K562 (cell line): ENCODE data around the gene PLCD1. TPM values are rescaled to one million over a fixed set of nuclear protein-coding genes. Genes with fewer than 3 reads are reported as not detected.

ENCODE experiments used
- ATAC-seq: fragments of 200-7000 bp; cut with Tn5 transposase; 3 replicates; pipeline ENCODE4 v1.9.1; 2020; ENCODE audit warnings: moderate library complexity
- BruUV-seq: library from RNA; stranded (reverse); fragments of 400-500 nt; replicated peaks from 2 replicates; lab custom pipeline; 2021; lab: Mats Ljungman, UMichigan
- CTCF ChIA-PET: fragments of 300-600 bp; formaldehyde crosslinking; extraction: SDS; loops from one replicate; lab custom pipeline; 2021; ENCODE audit warnings: low intra/inter-chr PET ratio; lab: Yijun Ruan, JAX
- POLR2A ChIA-PET: fragments of 300-600, 350-650 bp; sonication (Branson Sonifier 250); formaldehyde crosslinking; extraction: SDS; loops from one replicate; lab custom pipeline; 2021; ENCODE audit warnings: antibody characterized with exemption, inconsistent platforms; lab: Yijun Ruan, JAX
- DNase-seq, 4 experiments: peaks; one replicate each; pipeline versions ENCODE4 v3.0.0 to v3.0.0-alpha.2; 2011 to 2018; ENCODE audit warnings: low spot score in 3 of 4, mixed read lengths in 3 of 4; ENCODE audit errors: extremely low read depth in 1 of 4
- FAIRE-seq: peaks from 2 replicates; lab custom pipeline; 2011; peaks lifted over from hg19 to GRCh38; lab: Jason Lieb, UNC
- H2AFZ ChIP-seq: 2 replicates; pipeline ENCODE4 v1.6.0; 2011; ENCODE audit warnings: low read depth, low read length, control low read depth, inconsistent platforms
- H3K27ac ChIP-seq: fragments of 200-600 bp; 3 replicates; pipeline ENCODE4 v1.8.0; 2011; ENCODE audit warnings: low read depth, mild to moderate bottlenecking, control low read depth, inconsistent platforms, low read length, moderate library complexity, mixed read lengths; ENCODE audit errors: extremely low read depth
- H3K27me3 ChIP-seq, 2 experiments: fragments of 300-600 bp in 1 of 2; 2 replicates in 1 of 2; 3 replicates in 1 of 2; pipeline versions ENCODE4 v1.6.0 to v1.8.0; 2011; ENCODE audit warnings: inconsistent platforms in 2 of 2, low read length in 2 of 2, mild to moderate bottlenecking in 1 of 2, mixed read lengths in 1 of 2, moderate library complexity in 1 of 2; ENCODE audit not compliant: control insufficient read depth in 2 of 2, insufficient read depth in 2 of 2
- H3K36me3 ChIP-seq: fragments of 300-600 bp; 3 replicates; pipeline ENCODE4 v1.8.0; 2011; ENCODE audit warnings: mild to moderate bottlenecking, low read length, inconsistent platforms; ENCODE audit not compliant: control insufficient read depth, insufficient read depth
- H3K4me1 ChIP-seq, 2 experiments: fragments of 200-600 bp in 1 of 2; replicated peaks in 1 of 2; 2 replicates in 1 of 2; 3 replicates in 1 of 2; pipeline versions ENCODE4 v1.5.1 to v1.8.0; 2011; ENCODE audit warnings: inconsistent platforms in 2 of 2, low read length in 2 of 2, mild to moderate bottlenecking in 1 of 2, mixed read lengths in 1 of 2, moderate library complexity in 1 of 2; ENCODE audit not compliant: control insufficient read depth in 2 of 2, insufficient read depth in 2 of 2
- H3K4me2 ChIP-seq: 2 replicates; pipeline ENCODE4 v1.6.1; 2011; ENCODE audit warnings: low read length, control low read depth, inconsistent platforms, mixed read lengths; ENCODE audit not compliant: insufficient read depth
- H3K4me3 ChIP-seq: fragments of 200-600 bp; sonication (generic), shearing (Covaris generic); 2 replicates; pipeline ENCODE4 v1.5.1; 2016; ENCODE audit warnings: control low read depth, inconsistent platforms
- H3K79me2 ChIP-seq: fragments of 200-600 bp; 3 replicates; pipeline ENCODE4 v1.8.0; 2011; ENCODE audit warnings: low read length, inconsistent platforms; ENCODE audit not compliant: control insufficient read depth, insufficient read depth
- H3K9ac ChIP-seq, 2 experiments: 2 replicates each; pipeline versions ENCODE4 v1.6.0 to v1.6.1; 2011; ENCODE audit warnings: low read depth in 2 of 2, low read length in 2 of 2, control low read depth in 1 of 2, inconsistent platforms in 1 of 2, mild to moderate bottlenecking in 1 of 2, mixed read lengths in 1 of 2; ENCODE audit not compliant: insufficient read depth in 1 of 2
- H3K9me1 ChIP-seq: one replicate; pipeline ENCODE4 v1.6.0; 2011; ENCODE audit warnings: inconsistent platforms, mild to moderate bottlenecking, low read length, moderate library complexity; ENCODE audit not compliant: control insufficient read depth, insufficient read depth
- H3K9me3 ChIP-seq: replicated peaks from 2 replicates; pipeline ENCODE4 v1.5.1; 2011; ENCODE audit warnings: low read depth, low read length, inconsistent platforms; ENCODE audit not compliant: control insufficient read depth, insufficient read depth
- H4K20me1 ChIP-seq: replicated peaks from 2 replicates; pipeline ENCODE4 v1.6.1; 2011; ENCODE audit warnings: low read length, inconsistent platforms, mixed read lengths; ENCODE audit not compliant: control insufficient read depth, insufficient read depth
- HMG20A ChIP-seq: fragments of 450-650 bp; formaldehyde crosslinking; conservative IDR thresholded peaks from 2 replicates; pipeline ENCODE4 v1.4.0; 2020; ENCODE audit warnings: mild to moderate bottlenecking, mixed read lengths
- HNRNPL ChIP-seq: fragments of 200-400 bp; formaldehyde crosslinking; IDR thresholded peaks from 2 replicates; pipeline ENCODE4 v1.6.1; 2017; ENCODE audit warnings: low read depth, mild to moderate bottlenecking, low read length
- MNT ChIP-seq, 2 experiments: fragments of 450-650 bp; conservative IDR thresholded peaks; 2 replicates each; pipeline ENCODE4 v1.6.1; 2017; ENCODE audit warnings: mild to moderate bottlenecking in 2 of 2, moderate library complexity in 2 of 2
- MYC ChIP-seq, 2 experiments: fragments of 250-450 bp in 1 of 2; sonication (Bioruptor Pico) in 1 of 2; IDR thresholded peaks; 2 replicates each; pipeline versions ENCODE4 v1.5.1 to v1.6.1; 2012 to 2021; ENCODE audit warnings: low read depth in 2 of 2, borderline replicate concordance in 1 of 2, improper control_type of control experiment in 1 of 2, low read length in 1 of 2, mild to moderate bottlenecking in 1 of 2, moderate library complexity in 1 of 2
- NCOA1 ChIP-seq: fragments of 450-650 bp; IDR thresholded peaks from 2 replicates; pipeline ENCODE4 v1.6.1; 2016; ENCODE audit warnings: low read depth
- NCOR1 ChIP-seq: fragments of 450-650 bp; IDR thresholded peaks from 2 replicates; pipeline ENCODE4 v1.6.1; 2016; ENCODE audit warnings: mild to moderate bottlenecking, moderate library complexity
- POLR2H ChIP-seq: IDR thresholded peaks from 2 replicates; pipeline ENCODE4 v1.6.1; 2016; ENCODE audit warnings: missing genetic modification characterization, low read depth, mild to moderate bottlenecking, control low read depth, missing compliant biosample characterization, moderate library complexity
- RBM39 ChIP-seq: fragments of 200-400 bp; formaldehyde crosslinking; optimal IDR thresholded peaks from 2 replicates; pipeline ENCODE3; 2018; ENCODE audit warnings: low read depth, low read length
- RFX5 ChIP-seq: IDR thresholded peaks from 2 replicates; pipeline ENCODE4 v1.6.1; 2011; ENCODE audit warnings: low read depth, mild to moderate bottlenecking, improper control_type of control experiment, low read length
- SIX5 ChIP-seq, 2 experiments: IDR thresholded peaks; 2 replicates each; pipeline ENCODE4 v1.6.1; 2011; ENCODE audit warnings: low read length in 2 of 2, borderline replicate concordance in 1 of 2, low read depth in 1 of 2, mild to moderate bottlenecking in 1 of 2, moderate library complexity in 1 of 2; ENCODE audit not compliant: insufficient read depth in 1 of 2
- ZNF146 ChIP-seq: IDR thresholded peaks from one replicate; pipeline ENCODE4 v1.6.1; 2018; ENCODE audit warnings: missing compliant biosample characterization; ENCODE audit not compliant: unreplicated experiment
- WGBS: fragments of 100-300 bp; shearing (Covaris generic); methylation state at CpG from one replicate; pipeline ENCODE4 v1.1.6; 2016; ENCODE audit warnings: low coverage, mixed read lengths; ENCODE audit not compliant: insufficient coverage; ENCODE audit errors: missing lambda C conversion rate; 5-methylcytosine and 5-hydroxymethylcytosine counted together
- in situ Hi-C: fragments of 300-500 bp; cut with MboI; formaldehyde crosslinking; loops from 4 replicates; pipeline ENCODE4 v1.15.0; 2018; ENCODE audit warnings: inconsistent platforms, mixed read lengths
- intact Hi-C: fragments of 100-400 bp; cut with micrococcal nuclease; formaldehyde crosslinking; loops from 2 replicates; pipeline ENCODE4 v1.14.2; 2022
- polyA plus RNA-seq, 8 experiments: library from polyadenylated mRNA; depleted of rRNA in 4 of 8; stranded (reverse) in 5 of 8; unstranded in 3 of 8; fragments of >200 nt; fragmentation: Nextera tagmentation in 2 of 8; fragmentation: Illumina TruSeq in 1 of 8; extraction: Ambion mirVana in 2 of 8; extraction: Trizol in 1 of 8; gene quantifications; 2 replicates each; pipeline versions ENCODE4 v1.2.1 to v1.2.3, GENCODE V29; 2011 to 2014; ENCODE audit warnings: inconsistent platforms in 1 of 8, missing spikeins in 1 of 8
- total RNA-seq, 7 experiments: library from RNA; depleted of rRNA in 6 of 7; stranded (reverse); fragments of >200 nt in 6 of 7; fragmentation: Illumina TruSeq in 2 of 7; extraction: Trizol in 2 of 7; gene quantifications; 2 replicates each; pipeline versions ENCODE4 v1.2.1 to v1.2.3, GENCODE V29; 2011 to 2021; ENCODE audit warnings: low replicate concordance in 1 of 7
- TF ChIP-seq, protein P1 (sequence below): fragments of 450-650 bp; IDR thresholded peaks from 2 replicates; pipeline ENCODE4 v1.6.1; 2016; ENCODE audit warnings: missing biosample characterization, missing genetic modification characterization
- TF ChIP-seq, protein P2 (sequence below): fragments of 250-450 bp; sonication (Bioruptor Pico); IDR thresholded peaks from 2 replicates; pipeline ENCODE4 v1.5.0; 2021

PLCD1 gene
- total and polyA plus RNA-seq, 9 of the 15 experiments (the other 6 are each of a cell fraction or from before 2014, with no cell fraction given) = 5.4 to 209 (median 116) TPM

- no peaks in the 10 kb centered on the region for H3K79me2 ChIP-seq
- intact Hi-C loops = no loop called here
- H3K4me1 ChIP-seq = peaks cover 0 to 3% of the 10 kb centered on the region in 2 experiments; a peak in 1 of 5 replicates
- no peak overlapping the region for H3K9ac ChIP-seq
- no peak overlapping the region for H2AFZ ChIP-seq
- POLR2A ChIA-PET = no interaction called here
- no peaks in the 10 kb centered on the region for H3K9me1 ChIP-seq
- H3K27ac ChIP-seq = no peak overlapping the region
- ATAC-seq = no peak
- CTCF ChIA-PET = no interaction called here
- H3K4me2 ChIP-seq = no peak overlapping the region
- BruUV-seq = no TSS peak
- H3K4me3 ChIP-seq = no peak overlapping the region
- no peaks in the 10 kb centered on the region for H3K9me3 ChIP-seq
- H3K36me3 ChIP-seq = no peaks in the 10 kb centered on the region
- peaks cover 50 to 56% of the 10 kb centered on the region in 2 experiments for H3K27me3 ChIP-seq
- H4K20me1 ChIP-seq = no peaks in the 10 kb centered on the region
- TF ChIP-seq ZNF146 (CRISPR knock-in tag) = no peak
- no peak for TF ChIP-seq SIX5 (IDR thresholded peaks at IDR 0.05; ENCODE audit: borderline replicate concordance in 1 of 2, insufficient read depth in 1 of 2, low read depth in 1 of 2, low read length in 2 of 2)
- no peak for TF ChIP-seq MNT (conservative IDR thresholded peaks at IDR 0.05)
- TF ChIP-seq, protein P1, sequence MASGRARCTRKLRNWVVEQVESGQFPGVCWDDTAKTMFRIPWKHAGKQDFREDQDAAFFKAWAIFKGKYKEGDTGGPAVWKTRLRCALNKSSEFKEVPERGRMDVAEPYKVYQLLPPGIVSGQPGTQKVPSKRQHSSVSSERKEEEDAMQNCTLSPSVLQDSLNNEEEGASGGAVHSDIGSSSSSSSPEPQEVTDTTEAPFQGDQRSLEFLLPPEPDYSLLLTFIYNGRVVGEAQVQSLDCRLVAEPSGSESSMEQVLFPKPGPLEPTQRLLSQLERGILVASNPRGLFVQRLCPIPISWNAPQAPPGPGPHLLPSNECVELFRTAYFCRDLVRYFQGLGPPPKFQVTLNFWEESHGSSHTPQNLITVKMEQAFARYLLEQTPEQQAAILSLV (tag) = no peak
- no peak for TF ChIP-seq POLR2H (tag)
- TF ChIP-seq RBM39 = no peak
- no peak for TF ChIP-seq NCOA1
- TF ChIP-seq, protein P2, sequence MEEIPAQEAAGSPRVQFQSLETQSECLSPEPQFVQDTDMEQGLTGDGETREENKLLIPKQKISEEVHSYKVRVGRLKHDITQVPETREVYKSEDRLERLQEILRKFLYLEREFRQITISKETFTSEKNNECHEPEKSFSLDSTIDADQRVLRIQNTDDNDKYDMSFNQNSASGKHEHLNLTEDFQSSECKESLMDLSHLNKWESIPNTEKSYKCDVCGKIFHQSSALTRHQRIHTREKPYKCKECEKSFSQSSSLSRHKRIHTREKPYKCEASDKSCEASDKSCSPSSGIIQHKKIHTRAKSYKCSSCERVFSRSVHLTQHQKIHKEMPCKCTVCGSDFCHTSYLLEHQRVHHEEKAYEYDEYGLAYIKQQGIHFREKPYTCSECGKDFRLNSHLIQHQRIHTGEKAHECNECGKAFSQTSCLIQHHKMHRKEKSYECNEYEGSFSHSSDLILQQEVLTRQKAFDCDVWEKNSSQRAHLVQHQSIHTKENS (CRISPR knock-in tag) = no peak
- no peak for TF ChIP-seq MYC (IDR thresholded peaks at IDR 0.05; ENCODE audit: low read depth, low read length)
- no peak for TF ChIP-seq MYC (CRISPR knock-in tag; IDR thresholded peaks at IDR 0.05; ENCODE audit: borderline replicate concordance, low read depth)
- no peak for TF ChIP-seq NCOR1
- TF ChIP-seq HMG20A = no peak
- TF ChIP-seq RFX5 = no peak
- TF ChIP-seq HNRNPL = no peak
- TF ChIP-seq, all 486 proteins: peak for 0
- DNase-seq (no peak), FAIRE-seq (no peak)
- WGBS = 0% methylated on average over 4 of the region's 4 CpGs
- in situ Hi-C loops = no loop called here
Measured at GRCh38 chr3:38049358-38050126, 20.1 kb upstream of the PLCD1 start.
